Measurements from ENCODE around the gene BFAR. TPM values are rescaled to one million over a fixed set of nuclear protein-coding genes. Genes with fewer than 3 reads are reported as not detected.

The BFAR gene
- total and polyA plus RNA-seq, 9 of the 15 experiments (the other 6 are each of a cell fraction or from before 2014, with no cell fraction given), result 45.0 to 82.6 (median 60.4) TPM

GRCh38 chr16:14629919-14630619 is 2.7 kb upstream of the BFAR start, which contains the start of gene PARN (continued):
- TF ChIP-seq REST (IDR thresholded peaks at IDR 0.05; ENCODE audit: borderline replicate concordance) (no peak), REST (CRISPR knock-in tag; IDR thresholded peaks at IDR 0.05; ENCODE audit: low read depth) (no peak), ZNF12 (CRISPR knock-in tag; IDR thresholded peaks at IDR 0.05) (0 out of 2 replicates have a peak, but pooled peaks have one; percentile 11), KLF6 (CRISPR knock-in tag; IDR thresholded peaks at IDR 0.05; ENCODE audit: borderline replicate concordance) (no peak), ZNF518B (CRISPR knock-in tag; IDR thresholded peaks at IDR 0.05) (no peak), POLR2H (tag; IDR thresholded peaks at IDR 0.05; ENCODE audit: low read depth) (peak; percentile 96), ZNF644 (tag; IDR thresholded peaks at IDR 0.05; ENCODE audit: low read depth) (no peak), RHOXF2B (CRISPR knock-in tag; conservative IDR thresholded peaks at IDR 0.05) (no peak), PKNOX1 (IDR thresholded peaks at IDR 0.05) (peak; percentile 64)
- TF ChIP-seq, protein P1, sequence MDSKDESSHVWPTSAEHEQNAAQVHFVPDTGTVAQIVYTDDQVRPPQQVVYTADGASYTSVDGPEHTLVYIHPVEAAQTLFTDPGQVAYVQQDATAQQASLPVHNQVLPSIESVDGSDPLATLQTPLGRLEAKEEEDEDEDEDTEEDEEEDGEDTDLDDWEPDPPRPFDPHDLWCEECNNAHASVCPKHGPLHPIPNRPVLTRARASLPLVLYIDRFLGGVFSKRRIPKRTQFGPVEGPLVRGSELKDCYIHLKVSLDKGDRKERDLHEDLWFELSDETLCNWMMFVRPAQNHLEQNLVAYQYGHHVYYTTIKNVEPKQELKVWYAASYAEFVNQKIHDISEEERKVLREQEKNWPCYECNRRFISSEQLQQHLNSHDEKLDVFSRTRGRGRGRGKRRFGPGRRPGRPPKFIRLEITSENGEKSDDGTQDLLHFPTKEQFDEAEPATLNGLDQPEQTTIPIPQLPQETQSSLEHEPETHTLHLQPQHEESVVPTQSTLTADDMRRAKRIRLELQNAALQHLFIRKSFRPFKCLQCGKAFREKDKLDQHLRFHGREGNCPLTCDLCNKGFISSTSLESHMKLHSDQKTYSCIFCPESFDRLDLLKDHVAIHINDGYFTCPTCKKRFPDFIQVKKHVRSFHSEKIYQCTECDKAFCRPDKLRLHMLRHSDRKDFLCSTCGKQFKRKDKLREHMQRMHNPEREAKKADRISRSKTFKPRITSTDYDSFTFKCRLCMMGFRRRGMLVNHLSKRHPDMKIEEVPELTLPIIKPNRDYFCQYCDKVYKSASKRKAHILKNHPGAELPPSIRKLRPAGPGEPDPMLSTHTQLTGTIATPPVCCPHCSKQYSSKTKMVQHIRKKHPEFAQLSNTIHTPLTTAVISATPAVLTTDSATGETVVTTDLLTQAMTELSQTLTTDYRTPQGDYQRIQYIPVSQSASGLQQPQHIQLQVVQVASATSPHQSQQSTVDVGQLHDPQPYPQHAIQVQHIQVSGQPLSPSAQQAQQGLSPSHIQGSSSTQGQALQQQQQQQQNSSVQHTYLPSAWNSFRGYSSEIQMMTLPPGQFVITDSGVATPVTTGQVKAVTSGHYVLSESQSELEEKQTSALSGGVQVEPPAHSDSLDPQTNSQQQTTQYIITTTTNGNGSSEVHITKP (IDR thresholded peaks at IDR 0.05; ENCODE audit: partially characterized antibody), result peak; percentile 53

Measured in K562 (cell line).